Uterus (tissue), 4 donors: ENCODE results near the gene TRMU. TPM values are rescaled to one million over a fixed set of nuclear protein-coding genes. Genes with fewer than 3 reads are reported as not detected.

Experiments used
- DNase-seq, 2 donors: peaks; one replicate each; pipeline ENCODE4 v3.0.0-alpha.2; 2019 to 2020
- H3K27ac ChIP-seq, 2 donors: fragments of 200-600 bp; sonication (generic); 1 replicate in 1 of 2; 2 replicates in 1 of 2; pipeline ENCODE4 v1.5.1; 2016 to 2018
- H3K27me3 ChIP-seq, 2 donors: fragments of 200-600 bp; sonication (generic); one replicate each; pipeline ENCODE4 v1.5.1; 2018 to 2019; ENCODE audit warnings: control low read depth in 1 of 2
- H3K36me3 ChIP-seq, 2 donors: fragments of 200-600 bp; sonication (generic); one replicate each; pipeline ENCODE4 v1.5.1; 2019; ENCODE audit warnings: control low read depth in 1 of 2
- H3K4me1 ChIP-seq, 2 donors: fragments of 200-600 bp; sonication (generic); one replicate each; pipeline ENCODE4 v1.5.1; 2018 to 2019; ENCODE audit warnings: control low read depth in 1 of 2
- H3K4me3 ChIP-seq, 2 donors: fragments of 200-600 bp; sonication (generic); 1 replicate in 1 of 2; 2 replicates in 1 of 2; pipeline ENCODE4 v1.5.1; 2018 to 2019; ENCODE audit warnings: mild to moderate bottlenecking in 1 of 2
- H3K9me3 ChIP-seq, 2 donors: fragments of 200-600 bp; sonication (generic); one replicate each; pipeline ENCODE4 v1.5.1; 2019; ENCODE audit warnings: control low read depth in 1 of 2
- CTCF ChIP-seq, 4 experiments: fragments of 200-600 bp in 2 of 4; fragments of 450-650 bp in 2 of 4; sonication (generic) in 2 of 4; IDR thresholded peaks; one replicate each; pipeline ENCODE4 v1.5.1; 2016 to 2019; ENCODE audit warnings: antibody characterized with exemption in 4 of 4, mild to moderate bottlenecking in 2 of 4, moderate library complexity in 1 of 4
- POLR2A ChIP-seq, 2 donors: fragments of 450-650 bp; IDR thresholded peaks; one replicate each; pipeline ENCODE4 v1.6.1; 2016; ENCODE audit warnings: antibody characterized with exemption in 2 of 2, mild to moderate bottlenecking in 1 of 2, moderate library complexity in 1 of 2
- intact Hi-C: fragments of 100-400 bp; cut with DNase I; formaldehyde crosslinking; loops from one replicate; pipeline ENCODE4 v1.15.1; 2023; ENCODE audit warnings: low total_unique reads
- total RNA-seq, 4 donors: library from RNA; depleted of rRNA in 3 of 4; stranded (reverse); fragments of >200 nt in 3 of 4; gene quantifications; one replicate each; pipeline versions ENCODE4 v1.1.0 to v1.2.4, GENCODE V29; 2014 to 2023
- donor health status: DM: yes; HTN: yes; CAD: no.

The TRMU gene
- total RNA-seq, 4 donors from 2014 or later, result 14.1 to 52.5 (median 31.2) TPM

DNA sequence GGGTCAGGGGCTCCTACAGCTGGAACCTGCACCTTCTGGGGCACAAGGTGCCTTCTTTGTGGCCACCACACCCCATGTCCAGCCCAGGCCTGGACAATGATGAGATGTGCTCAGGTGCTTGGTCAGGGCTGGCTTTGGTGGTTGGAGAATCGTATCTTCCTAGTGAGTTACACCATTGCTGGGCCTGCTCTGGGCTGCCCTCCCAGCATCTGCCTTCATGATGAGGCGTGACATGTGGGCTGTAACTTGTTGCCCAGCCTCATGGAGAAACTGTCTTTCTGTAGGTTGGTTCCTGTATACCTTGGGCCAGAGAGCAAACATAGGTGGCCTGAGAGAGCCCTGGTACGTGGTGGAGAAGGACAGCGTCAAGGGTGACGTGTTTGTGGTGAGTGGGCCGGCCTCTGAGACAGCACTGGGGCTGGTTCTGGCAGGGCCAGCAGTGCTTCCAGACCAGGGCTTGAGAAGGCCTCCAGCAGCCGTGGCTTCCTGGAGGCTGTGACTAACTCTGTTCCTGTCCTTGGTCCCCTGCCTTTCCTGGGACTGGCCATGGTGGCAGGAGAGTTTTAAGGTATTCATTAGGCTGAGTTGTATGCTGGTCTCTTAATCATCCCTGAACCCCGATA lies 18.1 kb downstream of the TRMU start:
- no peaks in the 10 kb centered on the region for H3K36me3 ChIP-seq
- intact Hi-C loops, result no loop called here
- H3K9me3 ChIP-seq, result no peaks in the 10 kb centered on the region
- H3K4me3 ChIP-seq, result no peak overlapping the region
- no peaks in the 10 kb centered on the region for H3K27me3 ChIP-seq
- no peak for DNase-seq
- TF ChIP-seq POLR2A (IDR thresholded peaks at IDR 0.05), result no peak
- no peak for TF ChIP-seq CTCF (IDR thresholded peaks at IDR 0.05)
- H3K4me1 ChIP-seq, result no peaks in the 10 kb centered on the region
- no peak overlapping the region for H3K27ac ChIP-seq

DNA sequence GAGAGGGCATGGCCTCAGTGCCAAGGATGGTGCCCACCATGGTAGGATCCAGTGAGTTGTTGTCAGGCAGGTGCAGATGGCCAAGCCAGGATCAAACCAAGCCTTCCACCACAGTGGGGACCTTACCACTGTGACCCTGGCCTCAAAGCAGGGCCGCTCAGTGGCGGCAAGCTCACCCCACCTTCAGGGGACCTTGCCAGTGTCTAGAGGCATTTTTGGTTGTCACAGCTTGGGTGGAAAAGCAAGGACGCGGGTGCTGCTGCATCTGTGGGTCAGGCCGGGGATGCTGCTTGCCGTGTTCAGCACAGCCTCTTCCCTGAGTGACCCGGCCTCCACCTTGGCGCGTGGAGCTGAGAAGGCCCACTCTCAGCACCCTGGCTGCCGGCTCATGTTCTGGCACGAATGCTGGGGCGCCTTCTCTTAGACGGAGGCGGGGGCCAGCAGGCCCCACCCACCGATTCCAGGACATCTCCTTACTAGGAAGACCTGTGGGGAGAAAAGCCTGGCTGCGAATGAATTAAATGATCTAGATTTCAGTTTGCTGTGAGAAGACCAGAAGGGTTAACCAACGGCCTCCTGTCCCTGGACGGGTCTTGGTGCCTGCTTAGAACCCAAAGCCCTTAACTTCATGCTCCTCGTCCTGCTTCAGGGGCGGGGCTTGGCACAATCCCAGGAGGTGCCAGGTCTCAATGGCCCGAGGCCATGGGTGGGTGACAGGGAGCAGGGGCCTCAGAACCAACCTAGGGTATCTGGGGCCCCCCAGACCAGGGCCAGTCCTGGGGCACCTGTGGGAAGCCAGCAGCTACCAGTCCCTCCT lies 18.9 kb downstream of the TRMU start:
- Histone ChIP-seq H3K36me3 (no peaks in the 10 kb centered on the region), H3K27me3 (no peaks in the 10 kb centered on the region), H3K4me1 (no peaks in the 10 kb centered on the region), H3K27ac (no peak overlapping the region), H3K4me3 (no peak overlapping the region), H3K9me3 (no peaks in the 10 kb centered on the region)
- TF ChIP-seq POLR2A (IDR thresholded peaks at IDR 0.05) (no peak), CTCF (IDR thresholded peaks at IDR 0.05) (no peak)
- no peak for DNase-seq
- intact Hi-C loops, result no loop called here

- Histone ChIP-seq H3K27ac (no peak overlapping the region), H3K27me3 (no peaks in the 10 kb centered on the region), H3K9me3 (no peaks in the 10 kb centered on the region), H3K4me3 (no peak overlapping the region), H3K36me3 (no peaks in the 10 kb centered on the region), H3K4me1 (no peaks in the 10 kb centered on the region)
- no peak for DNase-seq
- intact Hi-C loops, result no loop called here
- no peak for TF ChIP-seq CTCF (IDR thresholded peaks at IDR 0.05)
- no peak for TF ChIP-seq POLR2A (IDR thresholded peaks at IDR 0.05)
Observed at GRCh38 chr22:46354993-46355305, 19.4 kb downstream of the TRMU start.

- H3K27me3 ChIP-seq, result no peaks in the 10 kb centered on the region
- no peaks in the 10 kb centered on the region for H3K4me1 ChIP-seq
- H3K9me3 ChIP-seq, result no peaks in the 10 kb centered on the region
- intact Hi-C loops, result no loop called here
- no peak overlapping the region for H3K27ac ChIP-seq
- peak; percentile 37 to 53 for DNase-seq
- TF ChIP-seq POLR2A (IDR thresholded peaks at IDR 0.05) (no peak), CTCF (IDR thresholded peaks at IDR 0.05) (peak; percentile 38 to 62 (median 58))
- H3K36me3 ChIP-seq, result no peaks in the 10 kb centered on the region
- H3K4me3 ChIP-seq, result no peak overlapping the region
Observed at GRCh38 chr22:46355369-46355995, 20.0 kb downstream of the TRMU start.

DNA sequence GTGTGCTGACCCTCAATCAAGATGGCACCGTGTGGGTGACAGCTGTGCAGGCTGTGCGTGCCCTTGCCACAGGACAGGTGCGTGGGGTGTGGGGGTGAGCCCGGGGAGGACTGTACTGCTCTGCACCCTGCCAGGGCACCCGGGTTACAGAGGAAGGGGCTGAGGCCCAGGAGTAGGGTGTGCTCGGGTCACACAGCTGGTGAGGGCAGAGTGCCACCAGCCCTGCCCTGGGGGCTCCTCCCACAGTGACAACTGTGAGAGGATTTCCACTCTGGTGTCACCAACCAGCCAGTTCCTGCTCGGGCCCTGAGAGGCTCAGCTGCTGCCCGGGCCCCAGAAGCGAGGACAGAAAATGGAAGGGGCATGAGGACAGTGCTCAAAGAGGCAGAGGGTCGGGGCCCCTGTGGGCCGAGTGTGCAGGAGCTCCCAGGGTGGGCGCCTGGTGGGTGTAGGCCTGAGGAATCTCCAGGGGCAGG lies 20.5 kb downstream of the TRMU start:
- H3K4me1 ChIP-seq, result no peaks in the 10 kb centered on the region
- H3K27me3 ChIP-seq, result no peaks in the 10 kb centered on the region
- intact Hi-C loops, result no loop called here
- H3K9me3 ChIP-seq, result no peaks in the 10 kb centered on the region
- DNase-seq, result no peak
- H3K4me3 ChIP-seq, result no peak overlapping the region
- H3K27ac ChIP-seq, result no peak overlapping the region
- H3K36me3 ChIP-seq, result no peaks in the 10 kb centered on the region
- no peak for TF ChIP-seq CTCF (IDR thresholded peaks at IDR 0.05)
- TF ChIP-seq POLR2A (IDR thresholded peaks at IDR 0.05), result no peak
